H9 (cell line): ENCODE data around the gene SPATA18. TPM values are rescaled to one million over a fixed set of nuclear protein-coding genes. Genes with fewer than 3 reads are reported as not detected.

ENCODE experiments used
- DNase-seq: peaks from one replicate; pipeline ENCODE4 v3.0.0-alpha.2; 2017
- H2AFZ ChIP-seq: one replicate; pipeline ENCODE4 v1.6.1; 2013; ENCODE audit warnings: mild to moderate bottlenecking, low read length, control low read depth, moderate library complexity
- H2AK5ac ChIP-seq: 2 replicates; pipeline ENCODE4 v1.6.1; 2013; ENCODE audit warnings: low read length, control low read depth, mixed read lengths; ENCODE audit not compliant: insufficient read length
- H2BK120ac ChIP-seq: one replicate; pipeline ENCODE4 v1.6.1; 2013; ENCODE audit warnings: low read depth, mild to moderate bottlenecking, low read length, control low read depth, inconsistent platforms; ENCODE audit not compliant: poor library complexity, severe bottlenecking
- H2BK12ac ChIP-seq: 2 replicates; pipeline ENCODE4 v1.6.1; 2013; ENCODE audit warnings: low read length, control low read depth, mixed read lengths, low read depth; ENCODE audit not compliant: insufficient read length
- H2BK15ac ChIP-seq: 2 replicates; pipeline ENCODE4 v1.6.1; 2013; ENCODE audit warnings: low read depth, low read length, control low read depth
- H2BK20ac ChIP-seq: one replicate; pipeline ENCODE4 v1.6.1; 2013; ENCODE audit warnings: low read depth, mild to moderate bottlenecking, low read length, control low read depth, inconsistent platforms; ENCODE audit not compliant: poor library complexity, severe bottlenecking
- H2BK5ac ChIP-seq: 2 replicates; pipeline ENCODE4 v1.6.1; 2013; ENCODE audit warnings: low read length, control low read depth, mixed read lengths; ENCODE audit not compliant: insufficient read length
- H3K14ac ChIP-seq: 2 replicates; pipeline ENCODE4 v1.6.1; 2013; ENCODE audit warnings: low read length, control low read depth; ENCODE audit not compliant: insufficient read depth
- H3K18ac ChIP-seq: 2 replicates; pipeline ENCODE4 v1.6.1; 2013; ENCODE audit warnings: low read depth, mild to moderate bottlenecking, mixed read lengths, low read length, control low read depth; ENCODE audit not compliant: insufficient read length
- H3K23ac ChIP-seq: 2 replicates; pipeline ENCODE4 v1.6.1; 2013; ENCODE audit warnings: low read length, control low read depth, mixed read lengths, low read depth; ENCODE audit not compliant: insufficient read length
- H3K23me2 ChIP-seq: 2 replicates; pipeline ENCODE4 v1.6.1; 2013; ENCODE audit warnings: low read depth, mild to moderate bottlenecking, mixed read lengths, low read length, control low read depth; ENCODE audit not compliant: insufficient read length, poor library complexity, severe bottlenecking
- H3K27ac ChIP-seq: 2 replicates; pipeline ENCODE4 v1.5.1; 2013; ENCODE audit warnings: low read length, control low read depth, mixed read lengths, low read depth; ENCODE audit not compliant: insufficient read length
- H3K27me3 ChIP-seq: 2 replicates; pipeline ENCODE4 v1.6.1; 2013; ENCODE audit warnings: low read length, control low read depth, inconsistent platforms; ENCODE audit not compliant: insufficient read depth
- H3K4ac ChIP-seq: 2 replicates; pipeline ENCODE4 v1.6.1; 2013; ENCODE audit warnings: low read depth, mild to moderate bottlenecking, control low read depth, inconsistent platforms, low read length, moderate library complexity
- H3K4me1 ChIP-seq: 2 replicates; pipeline ENCODE4 v1.6.1; 2013; ENCODE audit warnings: low read length, control low read depth, inconsistent platforms; ENCODE audit not compliant: insufficient read depth
- H3K4me2 ChIP-seq: 2 replicates; pipeline ENCODE4 v1.6.1; 2013; ENCODE audit warnings: low read length, control low read depth, mixed read lengths; ENCODE audit not compliant: insufficient read length, insufficient read depth
- H3K56ac ChIP-seq: 2 replicates; pipeline ENCODE4 v1.6.1; 2013; ENCODE audit warnings: low read depth, mild to moderate bottlenecking, mixed read lengths, low read length, control low read depth; ENCODE audit not compliant: insufficient read length
- H3K79me1 ChIP-seq: 2 replicates; pipeline ENCODE4 v1.6.1; 2013; ENCODE audit warnings: low read depth, mild to moderate bottlenecking, moderate library complexity, low read length, control low read depth, inconsistent platforms; ENCODE audit not compliant: insufficient read depth, poor library complexity, severe bottlenecking
- H3K79me2 ChIP-seq: 2 replicates; pipeline ENCODE4 v1.6.1; 2013; ENCODE audit warnings: low read length, control low read depth, inconsistent platforms; ENCODE audit not compliant: insufficient read depth
- H3K9ac ChIP-seq: 2 replicates; pipeline ENCODE4 v1.6.1; 2013; ENCODE audit warnings: low read length, control low read depth, mixed read lengths; ENCODE audit not compliant: insufficient read length; ENCODE audit errors: extremely low read depth
- H3K9me3 ChIP-seq: one replicate; pipeline ENCODE4 v1.6.1; 2013; ENCODE audit warnings: low read depth, low read length, inconsistent platforms; ENCODE audit not compliant: control insufficient read depth
- H3T11ph ChIP-seq: one replicate; pipeline ENCODE4 v1.6.1; 2013; ENCODE audit warnings: mild to moderate bottlenecking, low read length, control low read depth, inconsistent platforms
- H4K20me1 ChIP-seq: one replicate; pipeline ENCODE4 v1.6.1; 2013; ENCODE audit not compliant: control insufficient read depth, insufficient read length, insufficient read depth
- H4K5ac ChIP-seq: 2 replicates; pipeline ENCODE4 v1.6.1; 2013; ENCODE audit warnings: low read depth, mild to moderate bottlenecking, mixed read lengths, low read length, control low read depth; ENCODE audit not compliant: insufficient read length
- H4K8ac ChIP-seq: replicated peaks from 2 replicates; pipeline ENCODE4 v1.6.1; 2013; ENCODE audit warnings: low read length, control low read depth, mixed read lengths, low read depth; ENCODE audit not compliant: insufficient read length
- H4K91ac ChIP-seq: 2 replicates; pipeline ENCODE4 v1.6.1; 2013; ENCODE audit warnings: low read depth, mild to moderate bottlenecking, moderate library complexity, mixed read lengths, low read length, control low read depth; ENCODE audit not compliant: insufficient read length
- H3K27ac Mint-ChIP-seq, 3 experiments: 2 replicates in 2 of 3; 3 replicates in 1 of 3; pipeline ENCODE4 v1.8.0; 2020 to 2021; ENCODE audit warnings: mixed read lengths in 3 of 3, mild to moderate bottlenecking in 1 of 3, moderate library complexity in 1 of 3
- H3K27me3 Mint-ChIP-seq: 2 replicates; pipeline ENCODE4 v1.8.0; 2021; ENCODE audit warnings: low read depth, mild to moderate bottlenecking, moderate library complexity, mixed read lengths
- H3K36me3 Mint-ChIP-seq, 3 experiments: 2 replicates in 2 of 3; 3 replicates in 1 of 3; pipeline ENCODE4 v1.8.0; 2020 to 2021; ENCODE audit warnings: low read depth in 3 of 3, mixed read lengths in 3 of 3; ENCODE audit not compliant: insufficient read depth in 1 of 3
- H3K4me1 Mint-ChIP-seq, 2 experiments: 2 replicates each; pipeline ENCODE4 v1.8.0; 2020; ENCODE audit warnings: mixed read lengths in 2 of 2
- H3K4me3 Mint-ChIP-seq, 2 experiments: 2 replicates in 1 of 2; 3 replicates in 1 of 2; pipeline ENCODE4 v1.8.0; 2020 to 2021; ENCODE audit warnings: mild to moderate bottlenecking in 2 of 2, mixed read lengths in 2 of 2, moderate library complexity in 1 of 2
- H3K9me3 Mint-ChIP-seq, 2 experiments: 2 replicates in 1 of 2; 3 replicates in 1 of 2; pipeline ENCODE4 v1.8.0; 2020; ENCODE audit warnings: mild to moderate bottlenecking in 2 of 2, mixed read lengths in 2 of 2, moderate library complexity in 1 of 2
- WGBS: extraction: QIAGEN DNeasy Blood & Tissue Kit; methylation state at CpG from one replicate; pipeline ENCODE4 v1.1.7; 2013; ENCODE audit warnings: missing lambda C conversion rate, low lambda C conversion rate, mixed read lengths; ENCODE audit not compliant: insufficient read length; ENCODE audit errors: extremely low coverage; 5-methylcytosine and 5-hydroxymethylcytosine counted together
- total RNA-seq: library from RNA; stranded (reverse); gene quantifications from 2 replicates; pipeline ENCODE4 v1.2.1, GENCODE V29; 2021
- TF ChIP-seq, protein P1 (sequence below): fragments of 200-600 bp; sonication (generic); conservative IDR thresholded peaks from 3 replicates; pipeline ENCODE4 v1.8.0; 2021; ENCODE audit warnings: antibody characterized with exemption, mild to moderate bottlenecking

Gene SPATA18
- total RNA-seq, 1 experiment from 2014 or later, result 3.9 TPM

GRCh38 chr4:52107336-52107735, 56.2 kb downstream of the SPATA18 start:
- DNase-seq, result no peak
- H4K91ac ChIP-seq, result no peak overlapping the region
- no peak overlapping the region for H3K4me3 Mint-ChIP-seq
- H3K4me2 ChIP-seq, result no peak overlapping the region
- no peaks in the 10 kb centered on the region for H3K79me1 ChIP-seq
- no peak overlapping the region for H4K8ac ChIP-seq
- no peak overlapping the region for H3K56ac ChIP-seq
- no peak overlapping the region for H3K14ac ChIP-seq
- no peak overlapping the region for H2BK5ac ChIP-seq
- WGBS, result no CpG with 5 or more reads among the region's 3 CpGs
- no peak overlapping the region for H2BK20ac ChIP-seq
- H3K27ac Mint-ChIP-seq, result no peak overlapping the region
- H2AFZ ChIP-seq, result no peak overlapping the region
- no peaks in the 10 kb centered on the region for H3K36me3 Mint-ChIP-seq
- no peak overlapping the region for H2BK12ac ChIP-seq
- H3K4me1 Mint-ChIP-seq, result peaks cover 0 to 3% of the 10 kb centered on the region in 2 experiments; a peak in 3 of 4 replicates
- no peaks in the 10 kb centered on the region for H3K27me3 ChIP-seq
- H4K20me1 ChIP-seq, result no peaks in the 10 kb centered on the region
- no peak overlapping the region for H4K5ac ChIP-seq
- no peaks in the 10 kb centered on the region for H3K9me3 ChIP-seq
- H3K23ac ChIP-seq, result no peak overlapping the region
- H2BK120ac ChIP-seq, result no peak overlapping the region
- no peaks in the 10 kb centered on the region for H3K79me2 ChIP-seq
- no peak overlapping the region for H3K18ac ChIP-seq
- H3K27ac ChIP-seq, result no peak overlapping the region
- H2BK15ac ChIP-seq, result no peak overlapping the region
- H3K23me2 ChIP-seq, result no peaks in the 10 kb centered on the region
- no peak overlapping the region for H2AK5ac ChIP-seq
- H3K4me1 ChIP-seq, result no peaks in the 10 kb centered on the region
- peaks cover 0 to 3% of the 10 kb centered on the region in 2 experiments; a peak in 2 of 5 replicates for H3K9me3 Mint-ChIP-seq
- H3T11ph ChIP-seq, result no peak overlapping the region
- TF ChIP-seq, protein P1, sequence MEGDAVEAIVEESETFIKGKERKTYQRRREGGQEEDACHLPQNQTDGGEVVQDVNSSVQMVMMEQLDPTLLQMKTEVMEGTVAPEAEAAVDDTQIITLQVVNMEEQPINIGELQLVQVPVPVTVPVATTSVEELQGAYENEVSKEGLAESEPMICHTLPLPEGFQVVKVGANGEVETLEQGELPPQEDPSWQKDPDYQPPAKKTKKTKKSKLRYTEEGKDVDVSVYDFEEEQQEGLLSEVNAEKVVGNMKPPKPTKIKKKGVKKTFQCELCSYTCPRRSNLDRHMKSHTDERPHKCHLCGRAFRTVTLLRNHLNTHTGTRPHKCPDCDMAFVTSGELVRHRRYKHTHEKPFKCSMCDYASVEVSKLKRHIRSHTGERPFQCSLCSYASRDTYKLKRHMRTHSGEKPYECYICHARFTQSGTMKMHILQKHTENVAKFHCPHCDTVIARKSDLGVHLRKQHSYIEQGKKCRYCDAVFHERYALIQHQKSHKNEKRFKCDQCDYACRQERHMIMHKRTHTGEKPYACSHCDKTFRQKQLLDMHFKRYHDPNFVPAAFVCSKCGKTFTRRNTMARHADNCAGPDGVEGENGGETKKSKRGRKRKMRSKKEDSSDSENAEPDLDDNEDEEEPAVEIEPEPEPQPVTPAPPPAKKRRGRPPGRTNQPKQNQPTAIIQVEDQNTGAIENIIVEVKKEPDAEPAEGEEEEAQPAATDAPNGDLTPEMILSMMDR, result no peak
- no peak overlapping the region for H3K4ac ChIP-seq
- no peaks in the 10 kb centered on the region for H3K27me3 Mint-ChIP-seq
- no peak overlapping the region for H3K9ac ChIP-seq
